HG03354 (cell line): ENCODE data around the gene CAMK1G.

Source experiments
- ATAC-seq: cut with Tn5 transposase; IDR thresholded peaks from one replicate; pipeline ENCODE4 v1.9.1; 2021; ENCODE audit warnings: mild to moderate bottlenecking; ENCODE audit not compliant: unreplicated experiment, poor library complexity, severe bottlenecking

The CAMK1G gene

GRCh38 chr1:209595599-209596285 is 12.2 kb downstream of the CAMK1G start:
- ATAC-seq = no peak

GRCh38 chr1:209597499-209597898 is 14.0 kb downstream of the CAMK1G start:
- no peak for ATAC-seq

DNA sequence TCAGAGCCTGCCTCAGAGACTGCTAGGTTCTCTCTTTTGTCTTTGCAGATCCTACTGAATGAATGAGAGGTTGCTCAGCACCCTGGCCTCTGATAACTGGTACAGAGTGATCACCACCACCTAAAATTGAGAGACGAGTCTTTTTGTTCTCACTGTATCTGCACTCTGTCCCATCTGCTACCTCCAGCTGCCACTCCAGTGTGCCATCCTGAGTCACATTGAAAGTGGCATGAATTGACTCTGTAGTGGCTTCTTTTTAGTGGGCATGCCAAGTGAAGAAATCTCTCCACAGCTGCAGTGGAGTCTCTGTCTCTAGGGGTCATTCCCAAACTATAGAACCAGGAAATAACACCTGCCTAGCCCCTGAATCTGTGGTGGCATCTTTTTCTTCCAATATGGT is 14.7 kb downstream of the CAMK1G start:
- no peak for ATAC-seq

DNA sequence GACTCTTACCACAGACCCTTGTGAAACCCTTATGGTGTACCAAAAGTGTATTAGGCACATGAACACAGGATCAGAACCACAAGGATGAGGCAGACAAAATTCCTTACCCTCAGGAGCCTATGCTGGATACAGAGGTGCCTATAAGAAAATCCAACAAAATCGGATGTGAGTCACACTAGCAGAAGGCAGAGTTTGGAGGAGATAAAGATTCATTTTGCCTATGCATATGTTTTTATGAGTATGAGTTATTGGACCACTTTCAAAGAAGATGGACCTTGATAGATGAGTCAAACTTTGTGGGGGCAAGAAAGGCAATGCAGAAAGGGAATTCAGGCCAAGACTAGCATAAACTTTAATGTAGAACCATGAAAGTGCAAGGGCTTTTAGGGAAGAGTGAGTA is 17.0 kb downstream of the CAMK1G start:
- ATAC-seq = no peak

DNA sequence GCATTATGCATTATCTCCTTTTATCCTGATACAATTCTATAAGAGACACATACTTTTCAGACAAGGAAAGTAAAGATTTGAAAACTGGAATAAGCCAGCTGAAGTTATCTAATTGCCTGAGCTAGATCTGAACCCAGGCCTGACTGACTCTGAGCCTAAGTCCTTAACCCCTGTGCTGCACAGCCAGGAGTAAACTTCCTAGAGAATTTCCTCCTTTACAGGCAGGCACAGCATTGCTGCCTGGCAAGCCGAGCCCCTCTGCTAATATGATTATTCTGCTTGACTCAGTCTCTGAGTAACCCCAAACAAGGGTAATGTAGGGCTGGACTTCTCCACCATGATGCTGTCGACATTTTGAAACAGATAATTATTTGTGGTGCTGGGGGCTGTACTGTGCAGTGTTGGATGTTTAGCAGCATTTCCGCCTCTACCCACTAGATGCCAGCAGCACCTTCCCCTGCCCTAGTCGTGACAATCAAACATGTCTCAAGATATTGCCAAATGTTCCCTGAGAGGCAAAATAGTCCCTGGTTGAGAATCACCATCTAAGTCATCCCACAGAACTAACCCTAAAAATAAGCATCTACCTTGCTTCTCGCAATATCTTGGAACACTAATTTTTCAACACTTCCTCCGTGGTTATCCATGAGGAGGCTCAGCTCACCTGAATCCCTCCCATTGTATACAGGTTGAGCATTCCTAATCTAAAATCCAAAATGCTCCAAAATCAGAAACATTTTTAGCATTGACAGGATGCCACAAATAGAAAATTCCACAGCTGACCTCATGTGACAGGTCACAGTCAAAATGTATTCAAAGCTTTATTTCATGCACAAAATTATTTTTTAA is 18.5 kb downstream of the CAMK1G start:
- peak; percentile 88 for ATAC-seq

GRCh38 chr1:209603877-209604276 is 20.4 kb downstream of the CAMK1G start:
- no peak for ATAC-seq

DNA sequence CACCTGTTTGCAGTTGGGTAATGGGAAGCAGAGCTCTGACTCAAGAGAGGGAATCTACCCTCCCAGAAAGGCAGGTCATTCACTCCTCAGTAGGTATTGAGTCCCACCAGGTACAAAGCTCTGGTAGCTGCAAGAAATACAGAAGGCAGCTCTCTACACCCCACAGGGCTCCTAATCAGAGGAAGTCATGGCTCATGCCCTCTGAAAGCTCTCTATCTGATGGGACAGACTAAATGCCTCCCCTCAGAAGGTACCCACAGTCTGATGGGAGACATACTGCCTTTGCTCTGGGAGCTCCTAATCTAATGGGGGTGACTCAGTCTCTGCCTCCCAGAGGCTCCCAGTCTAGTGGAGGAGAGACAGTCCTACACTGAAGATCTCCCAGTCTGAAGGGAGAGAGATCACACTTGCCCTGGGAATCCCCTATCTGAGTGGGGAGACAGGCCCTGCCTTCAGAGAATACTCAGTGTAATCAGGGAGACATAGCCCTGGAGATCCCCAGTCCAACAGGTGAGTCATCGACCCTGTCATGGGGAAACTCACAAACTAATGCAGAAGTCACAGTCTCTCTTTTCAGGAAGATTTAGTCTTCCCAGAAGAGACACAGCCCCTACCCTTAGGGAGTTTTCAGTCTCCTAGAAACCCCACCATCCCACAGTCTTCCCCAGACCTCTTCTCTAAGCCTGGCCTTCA is 23.7 kb downstream of the CAMK1G start:
- peak; percentile 85 for ATAC-seq

- ATAC-seq = peak; percentile 19
Measured at GRCh38 chr1:209607795-209608178, 24.3 kb downstream of the CAMK1G start.

GRCh38 chr1:209609041-209609790 is 25.7 kb downstream of the CAMK1G start:
- ATAC-seq = no peak

- no peak for ATAC-seq
Measured at GRCh38 chr1:209609791-209610630, 26.5 kb downstream of the CAMK1G start.

DNA sequence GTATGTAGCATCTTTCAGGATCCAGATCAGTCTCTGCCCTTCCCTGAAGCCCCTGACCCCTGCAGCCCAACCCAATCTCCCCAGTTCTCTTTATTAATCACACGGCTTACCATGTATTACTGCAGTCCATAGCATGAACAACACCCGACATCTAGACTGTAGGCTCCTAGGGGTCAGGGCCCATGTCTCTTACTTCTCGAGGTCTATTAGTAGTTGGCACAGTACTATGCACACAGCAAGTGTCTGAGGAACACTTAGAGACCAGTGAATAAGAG is 27.1 kb downstream of the CAMK1G start:
- no peak for ATAC-seq

DNA sequence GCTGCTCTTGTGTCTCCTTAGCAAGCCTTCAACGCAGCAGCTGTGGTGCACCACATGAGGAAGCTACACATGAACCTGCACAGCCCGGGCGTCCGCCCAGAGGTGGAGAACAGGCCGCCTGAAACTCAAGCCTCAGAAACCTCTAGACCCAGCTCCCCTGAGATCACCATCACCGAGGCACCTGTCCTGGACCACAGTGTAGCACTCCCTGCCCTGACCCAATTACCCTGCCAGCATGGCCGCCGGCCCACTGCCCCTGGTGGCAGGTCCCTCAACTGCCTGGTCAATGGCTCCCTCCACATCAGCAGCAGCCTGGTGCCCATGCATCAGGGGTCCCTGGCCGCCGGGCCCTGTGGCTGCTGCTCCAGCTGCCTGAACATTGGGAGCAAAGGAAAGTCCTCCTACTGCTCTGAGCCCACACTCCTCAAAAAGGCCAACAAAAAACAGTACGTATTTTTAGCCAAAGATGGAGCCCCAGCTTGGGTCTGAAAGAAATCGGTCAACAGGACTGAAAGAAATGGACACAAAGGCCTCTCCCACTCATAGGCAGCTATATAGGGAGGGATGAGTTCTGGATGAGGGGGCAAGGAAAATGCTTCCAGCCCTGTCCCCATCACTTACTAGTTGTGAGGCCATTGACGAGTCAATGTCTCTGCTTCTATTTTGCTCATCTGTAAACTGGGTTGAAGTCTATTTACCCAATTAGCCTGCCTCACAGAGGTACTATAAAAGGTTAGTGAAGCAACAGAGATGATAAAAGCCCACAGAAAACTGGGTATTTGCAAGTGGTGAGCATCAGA is 28.5 kb downstream of the CAMK1G start:
- no peak for ATAC-seq

GRCh38 chr1:209612646-209613399 is 29.3 kb downstream of the CAMK1G start:
- no peak for ATAC-seq

DNA sequence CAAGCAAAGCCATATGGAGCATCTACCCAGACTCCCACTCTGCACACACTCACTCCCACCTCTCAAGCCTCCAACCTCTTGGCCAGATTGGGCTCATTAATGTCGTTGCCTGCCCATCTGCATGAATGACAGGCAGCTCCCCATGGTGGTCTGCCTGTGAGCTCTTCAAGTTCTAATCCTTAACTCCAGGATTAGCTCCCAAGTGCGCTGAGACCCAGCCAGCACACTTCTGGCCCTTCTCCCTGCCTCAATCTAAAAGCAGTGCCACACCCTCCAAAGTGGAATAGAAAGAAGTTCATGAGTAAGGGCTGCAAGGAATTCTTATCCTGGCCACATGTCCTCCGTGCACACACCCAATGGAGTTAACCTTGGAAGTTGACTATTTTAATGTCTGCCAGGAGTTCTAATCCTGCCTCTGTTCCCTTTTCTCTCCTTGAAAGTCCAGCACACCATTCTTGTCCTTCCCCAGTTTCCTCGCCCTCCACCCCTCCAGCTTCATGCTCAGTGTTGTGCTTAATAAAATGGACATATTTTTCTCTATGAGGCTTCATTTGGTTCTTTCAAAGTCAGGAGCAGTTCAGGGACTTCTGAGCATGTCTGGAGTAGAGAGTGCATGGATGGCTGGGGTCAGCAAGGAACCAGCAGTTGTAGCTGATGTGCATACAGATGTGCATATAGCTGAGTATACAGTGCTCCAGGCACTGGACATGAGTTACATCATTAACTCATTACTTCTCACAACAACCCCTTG is 30.1 kb downstream of the CAMK1G start:
- no peak for ATAC-seq

DNA sequence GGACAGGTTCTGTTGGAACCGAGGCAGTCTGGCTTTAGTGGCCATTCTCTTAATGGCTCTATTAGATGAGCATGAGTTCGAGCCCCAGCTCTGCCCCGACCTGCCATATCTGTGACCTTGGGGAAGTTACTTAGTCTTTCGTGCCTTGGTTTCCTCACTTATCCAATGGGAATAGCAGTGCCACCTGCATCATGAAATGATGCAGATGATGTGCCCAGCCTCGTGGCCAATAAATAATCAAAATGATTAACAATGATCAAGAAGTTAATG is 30.6 kb downstream of the CAMK1G start:
- ATAC-seq = no peak

DNA sequence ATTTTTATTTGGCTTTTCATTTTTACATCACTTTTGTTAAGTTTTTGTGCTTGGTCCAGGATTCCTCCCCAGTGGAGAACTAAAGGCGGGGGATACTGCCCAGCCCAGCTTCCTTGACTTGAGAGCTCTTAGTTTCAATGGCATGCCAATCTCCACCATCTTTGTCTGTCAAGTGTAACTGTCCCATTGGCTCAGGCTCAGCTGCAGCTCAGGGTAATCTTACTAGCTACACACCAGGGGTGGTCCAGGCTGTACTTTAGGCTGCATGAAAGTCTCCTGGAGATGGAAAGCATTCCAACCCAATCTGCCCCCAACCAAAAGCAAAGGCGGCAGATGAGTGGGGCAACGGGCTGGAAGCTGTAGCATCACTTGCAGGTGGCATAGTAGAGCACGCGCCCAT is 31.4 kb downstream of the CAMK1G start:
- ATAC-seq = no peak

DNA sequence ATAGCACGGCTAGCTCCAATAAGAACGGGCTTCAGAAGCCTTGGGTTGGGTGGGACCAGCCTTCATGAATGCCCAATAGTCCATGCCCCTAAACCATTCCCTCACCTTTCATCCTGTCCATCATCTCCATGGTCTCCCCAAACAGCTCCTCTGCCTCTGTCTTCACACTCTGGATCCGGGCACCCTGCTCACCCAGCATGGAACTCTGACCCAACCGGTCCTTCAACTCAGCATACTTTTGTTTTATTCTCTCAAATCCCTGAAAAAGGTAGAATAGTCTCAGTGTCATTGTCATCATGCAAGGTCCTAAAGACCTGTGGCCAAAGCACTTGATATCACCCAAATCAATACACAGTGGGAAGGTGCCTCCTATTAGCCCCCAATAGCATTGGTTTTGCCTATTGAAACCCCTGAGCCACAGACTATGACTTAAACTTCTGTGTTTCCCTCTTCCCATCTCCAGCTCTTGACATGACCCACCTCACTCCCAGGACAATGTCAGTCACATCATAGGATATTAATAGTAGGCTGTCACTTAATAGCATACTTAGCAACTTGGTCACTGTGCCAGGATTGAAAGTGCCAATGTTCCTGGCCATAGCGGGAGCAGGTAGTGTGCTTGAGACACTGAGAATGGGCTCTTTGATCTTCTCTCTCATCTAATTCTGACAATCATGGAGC is 33.0 kb downstream of the CAMK1G start:
- ATAC-seq = no peak
